ENCODE results near the gene CAPRIN2.

DNA sequence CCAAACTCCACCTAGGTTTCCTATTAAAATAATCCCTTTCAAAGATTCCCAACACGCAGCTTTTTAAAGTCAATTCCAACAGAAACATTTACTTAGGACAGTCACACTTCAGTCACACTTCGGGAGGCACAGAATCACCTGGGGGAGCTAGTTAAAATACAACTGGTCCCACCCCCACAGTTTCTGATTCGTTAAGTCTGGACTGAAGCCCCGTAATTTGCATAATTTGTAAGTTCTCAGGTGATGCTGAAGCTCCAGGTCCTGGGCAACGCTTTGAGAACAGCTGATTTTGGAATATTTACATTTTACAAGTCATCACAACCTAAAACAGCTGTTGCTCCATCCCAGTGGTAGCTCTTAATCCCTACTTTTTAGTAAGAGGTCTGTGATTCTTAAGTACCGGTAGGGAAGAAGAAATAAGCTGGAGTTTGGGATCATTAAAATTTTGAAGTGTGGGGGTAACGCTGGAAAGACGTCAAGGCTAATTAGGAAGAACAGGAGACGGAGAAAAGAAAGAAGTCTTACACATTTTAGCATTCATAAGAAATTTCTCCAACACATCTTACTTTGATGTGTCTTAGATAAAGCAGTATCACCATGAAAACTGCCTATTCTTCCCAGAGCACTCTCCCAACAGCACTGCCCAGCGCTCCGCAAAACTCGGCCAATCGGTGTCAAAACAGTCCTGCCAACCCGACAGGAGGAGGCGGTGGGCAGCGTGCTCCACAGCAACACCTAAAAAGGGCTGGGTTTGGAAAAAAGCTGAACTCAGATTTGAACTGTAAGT lies 60.1 kb downstream of the CAPRIN2 start:
- no peak for TF ChIP-seq CTCF (IDR thresholded peaks at IDR 0.05)
- TF ChIP-seq POLR2A (IDR thresholded peaks at IDR 0.05): no peak
- no peak for TF ChIP-seq EP300 (IDR thresholded peaks at IDR 0.05)

All from ovary (tissue), 3 donors.